Common myeloid progenitor, CD34-positive (primary cell): ENCODE results near the gene TMEM135.

ENCODE experiments used
- CTCF ChIA-PET: fragments of 350-600 bp; sonication (Branson Sonifier 250); formaldehyde crosslinking; loops from one replicate; lab custom pipeline; 2021; ENCODE audit warnings: antibody characterized with exemption; lab: Charles Lee
- POLR2A ChIA-PET: fragments of 350-600 bp; sonication (Branson Sonifier 250); formaldehyde crosslinking; loops from one replicate; lab custom pipeline; 2021; ENCODE audit warnings: antibody characterized with exemption; lab: Charles Lee
- DNase-seq, 3 donors: peaks; one replicate each; pipeline versions ENCODE4 v3.0.0 to v3.0.0-alpha.2; 2013
- H3K27ac ChIP-seq, 2 experiments: 1 replicate in 1 of 2; 2 replicates in 1 of 2; pipeline ENCODE4 v1.7.0; 2013; ENCODE audit warnings: inconsistent platforms in 2 of 2, low read length in 2 of 2, mild to moderate bottlenecking in 2 of 2, low read depth in 1 of 2, moderate library complexity in 1 of 2; ENCODE audit not compliant: severe bottlenecking in 2 of 2, insufficient read depth in 1 of 2, poor library complexity in 1 of 2
- H3K27me3 ChIP-seq, 5 experiments: replicated peaks in 2 of 5; 1 replicate in 3 of 5; 2 replicates in 2 of 5; pipeline versions ENCODE4 v1.6.1 to v1.7.0; 2013; ENCODE audit warnings: low read length in 4 of 5, mild to moderate bottlenecking in 2 of 5, moderate library complexity in 2 of 5, inconsistent platforms in 1 of 5; ENCODE audit not compliant: insufficient read depth in 5 of 5, control insufficient read depth in 4 of 5
- H3K36me3 ChIP-seq, 4 experiments: 1 replicate in 2 of 4; 2 replicates in 2 of 4; pipeline versions ENCODE4 v1.6.1 to v1.7.0; 2013; ENCODE audit warnings: low read length in 3 of 4, control low read depth in 1 of 4, mild to moderate bottlenecking in 1 of 4; ENCODE audit not compliant: control insufficient read depth in 4 of 4, insufficient read depth in 4 of 4
- H3K4me1 ChIP-seq, 4 experiments: 1 replicate in 3 of 4; 2 replicates in 1 of 4; pipeline versions ENCODE4 v1.6.1 to v1.7.1; 2013; ENCODE audit warnings: low read length in 3 of 4, mild to moderate bottlenecking in 3 of 4, control low read depth in 1 of 4, inconsistent platforms in 1 of 4, moderate library complexity in 1 of 4; ENCODE audit not compliant: control insufficient read depth in 4 of 4, insufficient read depth in 4 of 4; ENCODE audit errors: control extremely low read depth in 1 of 4
- H3K4me3 ChIP-seq, 7 experiments: 1 replicate in 4 of 7; 2 replicates in 3 of 7; pipeline versions ENCODE4 v1.5.1 to v1.7.0; 2013; ENCODE audit warnings: mild to moderate bottlenecking in 7 of 7, low read length in 6 of 7, moderate library complexity in 6 of 7, inconsistent platforms in 2 of 7, low read depth in 2 of 7, control low read depth in 1 of 7; ENCODE audit not compliant: insufficient read depth in 4 of 7, control insufficient read depth in 1 of 7; ENCODE audit errors: extremely low read depth in 1 of 7
- H3K9me3 ChIP-seq, 5 experiments: 1 replicate in 4 of 5; 2 replicates in 1 of 5; pipeline versions ENCODE4 v1.6.1 to v1.7.1; 2013; ENCODE audit warnings: low read length in 4 of 5, mild to moderate bottlenecking in 2 of 5, inconsistent platforms in 1 of 5, low read depth in 1 of 5, moderate library complexity in 1 of 5; ENCODE audit not compliant: control insufficient read depth in 4 of 5, insufficient read depth in 2 of 5; ENCODE audit errors: control extremely low read depth in 1 of 5
- WGBS: methylation state at CpG from one replicate; pipeline ENCODE4 v1.1.5; 2013; ENCODE audit not compliant: insufficient coverage; 5-methylcytosine and 5-hydroxymethylcytosine counted together

Gene TMEM135

GRCh38 chr11:87358461-87358860 is 320.7 kb downstream of the TMEM135 start:
- 87% methylated on average over 3 of the region's 5 CpGs for WGBS
- Histone ChIP-seq H3K27me3 (no peaks in the 10 kb centered on the region), H3K9me3 (no peaks in the 10 kb centered on the region), H3K4me3 (no peak overlapping the region), H3K4me1 (peaks cover 8 to 18% (median 13%) of the 10 kb centered on the region in 4 experiments), H3K27ac (no peak overlapping the region), H3K36me3 (no peaks in the 10 kb centered on the region)
- ChIA-PET CTCF (interaction anchor here (0.9 to 3.3 kb wide), 3 partner anchors 10 to 63 kb away, joined by 3 to 14 read pairs (median 7); no protein-coding TSS in a partner anchor), POLR2A (no interaction called here)
- DNase-seq, result no peak

GRCh38 chr11:87359401-87359800 is 321.7 kb downstream of the TMEM135 start:
- Histone ChIP-seq H3K4me1 (peaks cover 0 to 8% (median 4%) of the 10 kb centered on the region in 4 experiments), H3K36me3 (no peaks in the 10 kb centered on the region), H3K27me3 (no peaks in the 10 kb centered on the region), H3K27ac (no peak overlapping the region), H3K4me3 (no peak overlapping the region), H3K9me3 (no peaks in the 10 kb centered on the region)
- ChIA-PET POLR2A (no interaction called here), CTCF (interaction anchor here (1.5 kb wide), 1 partner anchor 62 kb away, joined by 7 read pairs; no protein-coding TSS in a partner anchor)
- 97% methylated on average over 6 of the region's 6 CpGs for WGBS
- no peak for DNase-seq

- no peak for DNase-seq
- POLR2A ChIA-PET, result no interaction called here
- Histone ChIP-seq H3K4me3 (no peak overlapping the region), H3K27ac (no peak overlapping the region), H3K9me3 (no peaks in the 10 kb centered on the region), H3K27me3 (no peaks in the 10 kb centered on the region), H3K36me3 (no peaks in the 10 kb centered on the region), H3K4me1 (no peaks in the 10 kb centered on the region)
- WGBS, result 97% methylated on average over 4 of the region's 5 CpGs
- CTCF ChIA-PET, result interaction anchor here (2.9 kb wide), 1 partner anchor 9 kb away, joined by 9 read pairs; no protein-coding TSS in a partner anchor
Measured at GRCh38 chr11:87361891-87362290, 324.2 kb downstream of the TMEM135 start.

- Histone ChIP-seq H3K4me1 (peaks cover 4 to 30% (median 14%) of the 10 kb centered on the region in 4 experiments), H3K9me3 (no peaks in the 10 kb centered on the region), H3K27me3 (no peaks in the 10 kb centered on the region), H3K36me3 (no peaks in the 10 kb centered on the region), H3K4me3 (no peak overlapping the region), H3K27ac (no peak overlapping the region)
- DNase-seq, result no peak
- POLR2A ChIA-PET, result interaction anchor here (0.6 kb wide), 1 partner anchor 42 kb away, joined by 3 read pairs; no protein-coding TSS in a partner anchor
- CTCF ChIA-PET, result interaction anchor here (1.0 to 4.8 kb wide), 2 partner anchors 13 to 50 kb away, joined by 3 to 34 read pairs; no protein-coding TSS in a partner anchor
Measured at GRCh38 chr11:87366346-87366745, 328.6 kb downstream of the TMEM135 start.

GRCh38 chr11:87366763-87367405 is 329.1 kb downstream of the TMEM135 start:
- ChIA-PET POLR2A (interaction anchor here (0.6 to 1.0 kb wide), 2 partner anchors 11 to 43 kb away, joined by 3 to 4 read pairs; no protein-coding TSS in a partner anchor), CTCF (interaction anchor here (1.0 to 4.8 kb wide), 4 partner anchors 10 to 55 kb away, joined by 3 to 34 read pairs (median 14); no protein-coding TSS in a partner anchor)
- Histone ChIP-seq H3K9me3 (no peaks in the 10 kb centered on the region), H3K4me3 (no peak overlapping the region), H3K27ac (no peak overlapping the region), H3K27me3 (no peaks in the 10 kb centered on the region), H3K4me1 (peaks cover 4 to 30% (median 14%) of the 10 kb centered on the region in 4 experiments), H3K36me3 (no peaks in the 10 kb centered on the region)
- 82% methylated on average over 1 of the region's 2 CpGs for WGBS
- no peak for DNase-seq

- ChIA-PET POLR2A (interaction anchor here (1.0 kb wide), 1 partner anchor 12 kb away, joined by 4 read pairs; no protein-coding TSS in a partner anchor), CTCF (interaction anchor here (1.6 to 4.8 kb wide), 4 partner anchors 11 to 53 kb away, joined by 4 to 34 read pairs (median 14); no protein-coding TSS in a partner anchor)
- WGBS, result no CpG with 5 or more reads among the region's 1 CpG
- no peaks in the 10 kb centered on the region for H3K27me3 ChIP-seq
- H3K4me3 ChIP-seq, result no peak overlapping the region
- DNase-seq, result no peak
- peaks cover 4 to 33% (median 14%) of the 10 kb centered on the region in 4 experiments for H3K4me1 ChIP-seq
- no peaks in the 10 kb centered on the region for H3K36me3 ChIP-seq
- no peak overlapping the region for H3K27ac ChIP-seq
- no peaks in the 10 kb centered on the region for H3K9me3 ChIP-seq
Measured at GRCh38 chr11:87368151-87368550, 330.4 kb downstream of the TMEM135 start.
